Stimulated activated naive CD8-positive, alpha-beta T cell treated with anti-CD3 and anti-CD28 coated beads, Interleukin-15, amount 100 ng/mL, for 72 hours (primary cell): ENCODE results near the gene TM6SF1.
A peak's percentile ranks its signal among the peaks of the same experiment; 100 is the strongest.
"Not testable (repeated sequence)": the region's sequence is repeated elsewhere in the genome, so short reads cannot be mapped to it uniquely, and the experiment has no call there.

Experiments used
- ATAC-seq: fragments of 150-1000 bp; cut with Tn5 transposase; 2 replicates; pipeline ENCODE4 v1.10.0; 2021; ENCODE audit warnings: mild to moderate bottlenecking, moderate library complexity
- DNase-seq, 2 donors: peaks; one replicate each; pipeline ENCODE4 v3.0.0; 2021 to 2022
- H3K27ac Mint-ChIP-seq, 2 donors: one replicate each; pipeline ENCODE4 v1.8.0; 2022; ENCODE audit warnings: mild to moderate bottlenecking in 2 of 2, mixed read lengths in 2 of 2, moderate library complexity in 2 of 2
- H3K27me3 Mint-ChIP-seq: one replicate; pipeline ENCODE4 v1.8.0; 2022; ENCODE audit warnings: mixed read lengths
- H3K4me1 Mint-ChIP-seq: one replicate; pipeline ENCODE4 v1.8.0; 2022; ENCODE audit warnings: mild to moderate bottlenecking, mixed read lengths
- H3K4me3 Mint-ChIP-seq, 2 donors: one replicate each; pipeline ENCODE4 v1.8.0; 2022; ENCODE audit warnings: mild to moderate bottlenecking in 2 of 2, mixed read lengths in 2 of 2, moderate library complexity in 1 of 2
- H3K9me3 Mint-ChIP-seq, 2 donors: one replicate each; pipeline ENCODE4 v1.8.0; 2022; ENCODE audit warnings: mixed read lengths in 2 of 2

The TM6SF1 gene

DNA sequence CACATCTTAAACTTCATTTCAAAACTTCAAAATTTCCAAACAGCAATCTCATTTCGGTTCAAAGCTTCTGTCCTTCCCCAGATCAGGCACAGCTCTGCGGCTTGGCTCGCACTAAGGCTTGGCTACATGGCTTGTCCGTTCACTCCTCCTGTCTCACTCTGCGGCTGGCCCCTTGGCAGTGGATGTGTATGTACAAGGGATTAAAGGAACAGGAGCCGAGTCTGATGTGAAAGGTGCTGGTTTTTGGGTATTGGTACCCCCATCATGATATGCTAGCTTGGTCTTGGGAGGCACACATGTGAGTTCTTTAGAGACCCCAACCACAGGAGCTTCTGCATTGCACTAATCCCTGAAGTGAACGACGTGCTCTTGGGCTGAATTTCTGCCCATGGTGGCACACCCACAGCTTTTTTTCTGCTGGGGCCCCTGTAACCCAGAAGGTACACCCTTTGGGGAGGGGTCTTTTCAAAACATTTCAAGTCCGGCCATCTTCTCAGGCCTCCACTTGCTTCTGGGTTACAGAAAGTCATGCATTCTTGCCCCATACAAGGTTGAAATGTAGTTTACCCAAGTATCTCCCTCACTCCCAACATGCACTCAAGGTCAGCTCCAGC is 12.6 kb downstream of the TM6SF1 start:
- DNase-seq (no peak), ATAC-seq (no peak)
- Mint-ChIP-seq H3K27me3 (no peaks in the 10 kb centered on the region), H3K27ac (no peak overlapping the region), H3K9me3 (no peaks in the 10 kb centered on the region), H3K4me1 (no peaks in the 10 kb centered on the region), H3K4me3 (no peak overlapping the region)

DNA sequence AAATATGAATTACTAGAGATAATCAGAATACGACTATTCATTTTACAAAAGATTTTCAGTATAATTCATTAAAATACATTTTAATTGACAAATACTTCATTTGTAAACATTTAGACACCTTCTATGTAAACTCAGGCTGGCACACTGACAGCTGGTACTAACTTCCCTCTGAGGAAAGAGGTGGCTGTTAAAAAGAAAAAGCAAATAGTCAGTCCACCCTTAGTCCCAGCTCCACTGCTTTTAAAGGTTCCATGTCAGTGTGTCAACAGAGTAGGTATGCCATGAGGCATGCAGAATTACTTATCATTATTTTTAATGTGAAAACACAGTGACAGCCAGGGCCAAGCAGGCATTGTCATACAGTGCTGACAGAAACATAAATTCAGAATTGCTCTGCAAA is 16.1 kb downstream of the TM6SF1 start:
- no peak for DNase-seq
- H3K27me3 Mint-ChIP-seq, result no peaks in the 10 kb centered on the region
- peaks cover 5% of the 10 kb centered on the region for H3K4me1 Mint-ChIP-seq
- no peaks in the 10 kb centered on the region for H3K9me3 Mint-ChIP-seq
- H3K27ac Mint-ChIP-seq, result no peak overlapping the region
- no peak overlapping the region for H3K4me3 Mint-ChIP-seq
- no peak for ATAC-seq

DNA sequence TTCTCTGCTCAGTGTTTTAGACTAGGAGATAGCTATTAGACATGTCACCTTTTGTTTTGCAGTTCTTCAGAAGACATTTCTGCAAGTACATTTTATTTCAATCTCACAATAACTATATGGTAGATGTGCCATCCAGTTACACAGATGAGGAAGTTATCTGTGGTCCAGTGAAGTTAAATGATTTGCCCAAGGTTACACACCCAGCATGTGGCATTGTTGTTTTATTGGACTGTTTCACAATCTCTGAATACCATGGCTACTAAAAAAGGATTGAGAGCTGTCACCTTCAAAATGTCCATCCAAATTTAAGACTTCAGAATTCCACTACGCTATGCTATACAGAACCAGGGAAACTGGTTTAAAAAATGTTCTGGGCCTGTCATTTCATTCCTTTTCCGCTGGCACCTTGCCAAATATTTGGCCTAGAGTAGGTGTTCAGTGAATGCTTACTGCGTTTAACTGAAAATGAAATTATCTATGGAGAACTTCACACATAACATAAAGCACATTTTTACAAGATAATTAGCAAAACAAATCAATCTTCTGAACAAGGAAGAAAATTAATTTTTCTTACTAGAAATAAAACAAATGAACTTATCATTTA is 20.2 kb downstream of the TM6SF1 start:
- ATAC-seq, result no peak
- no peaks in the 10 kb centered on the region for H3K9me3 Mint-ChIP-seq
- no peaks in the 10 kb centered on the region for H3K27me3 Mint-ChIP-seq
- no peak overlapping the region for H3K4me3 Mint-ChIP-seq
- H3K4me1 Mint-ChIP-seq, result peaks cover 5% of the 10 kb centered on the region
- no peak overlapping the region for H3K27ac Mint-ChIP-seq
- no peak for DNase-seq

DNA sequence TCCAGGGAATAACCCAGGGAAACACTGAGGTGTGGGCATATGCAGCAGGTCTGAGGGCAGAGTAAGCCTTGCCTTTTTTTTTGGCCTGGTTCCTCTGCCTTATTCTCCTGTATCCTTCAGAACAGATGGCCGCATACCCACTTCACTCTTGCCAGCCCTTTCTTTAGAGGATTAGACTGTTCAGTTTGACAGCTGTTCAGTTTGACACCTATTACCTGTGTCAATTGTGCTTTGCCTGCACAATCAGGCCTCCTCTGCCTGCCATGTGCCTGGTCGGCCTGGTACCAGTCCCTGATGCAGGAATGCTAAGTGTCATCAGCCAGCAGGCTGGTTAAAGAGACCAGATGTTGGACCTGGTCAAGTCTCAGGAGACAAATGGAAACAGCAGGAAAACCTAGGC is 22.3 kb downstream of the TM6SF1 start:
- no peak overlapping the region for H3K4me3 Mint-ChIP-seq

DNA sequence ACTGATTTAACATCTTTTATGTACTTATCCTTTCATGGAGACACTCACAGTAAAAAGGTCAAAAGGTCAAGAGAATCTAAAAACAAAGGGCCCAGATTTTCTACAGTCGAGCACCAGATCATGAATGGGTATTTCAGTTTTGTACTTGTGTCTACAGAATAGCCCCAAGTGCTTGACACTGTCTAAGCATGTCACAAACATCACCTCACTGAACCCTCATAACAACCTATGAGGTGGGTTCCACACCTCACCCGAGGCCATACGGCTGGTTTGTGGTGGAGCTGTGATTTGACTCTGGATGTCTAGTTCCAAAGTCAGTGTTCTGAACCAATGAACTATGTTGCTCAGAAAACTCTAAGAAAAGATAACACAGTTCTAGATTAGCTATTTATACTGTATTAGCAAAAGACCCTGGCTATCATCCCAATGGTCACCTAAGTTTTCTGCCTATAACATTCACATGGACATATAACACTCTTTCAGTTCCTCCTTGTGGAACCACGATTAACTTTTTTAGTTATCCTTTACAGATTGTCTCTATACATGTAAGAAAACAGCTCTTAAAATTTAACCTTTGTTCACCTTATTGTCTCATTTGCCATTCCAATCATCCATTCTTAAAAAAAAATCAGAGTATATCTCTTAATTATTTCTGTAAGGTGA is 25.5 kb downstream of the TM6SF1 start:
- DNase-seq (no peak), ATAC-seq (no peak)
- H3K4me1 Mint-ChIP-seq, result no peaks in the 10 kb centered on the region
- H3K27ac Mint-ChIP-seq, result no peak overlapping the region
- H3K27me3 Mint-ChIP-seq, result no peaks in the 10 kb centered on the region
- H3K4me3 Mint-ChIP-seq, result no peak overlapping the region
- no peaks in the 10 kb centered on the region for H3K9me3 Mint-ChIP-seq

More for the DNA sequence above, 22.3 kb downstream of the TM6SF1 start:
- no peak overlapping the region for H3K27ac Mint-ChIP-seq
- peaks cover 5% of the 10 kb centered on the region for H3K4me1 Mint-ChIP-seq
- H3K9me3 Mint-ChIP-seq, result no peaks in the 10 kb centered on the region
- ATAC-seq, result no peak
- no peak for DNase-seq
- no peaks in the 10 kb centered on the region for H3K27me3 Mint-ChIP-seq

DNA sequence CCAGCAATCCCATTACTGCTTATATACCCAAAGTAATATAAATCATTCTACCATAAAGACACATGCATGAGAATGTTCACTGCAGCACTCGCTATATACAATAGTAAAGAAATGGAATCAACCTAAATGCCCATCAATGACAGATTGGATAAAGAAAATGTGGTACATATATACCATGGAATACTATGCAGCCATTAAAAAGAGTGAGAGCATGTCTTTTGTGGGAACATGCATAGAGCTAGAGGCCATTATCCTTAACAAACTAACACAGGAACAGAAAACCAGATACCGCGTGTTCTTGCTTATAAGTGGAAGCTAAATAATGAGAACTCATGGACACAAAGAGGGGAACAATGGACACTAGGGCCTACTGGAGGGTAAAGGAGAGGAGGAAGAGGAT is 34.7 kb downstream of the TM6SF1 start:
- peaks cover 11% of the 10 kb centered on the region for H3K27me3 Mint-ChIP-seq
- H3K9me3 Mint-ChIP-seq, DNase-seq, H3K4me3 Mint-ChIP-seq, ATAC-seq, H3K4me1 Mint-ChIP-seq, H3K27ac Mint-ChIP-seq: not testable (repeated sequence)

GRCh38 chr15:83144771-83145170 is 37.3 kb downstream of the TM6SF1 start:
- Mint-ChIP-seq H3K4me1 (no peaks in the 10 kb centered on the region), H3K9me3 (peaks cover 0 to 6% of the 10 kb centered on the region in 2 donors), H3K27ac (no peak overlapping the region), H3K4me3 (no peak overlapping the region), H3K27me3 (peaks cover 12% of the 10 kb centered on the region)
- DNase-seq, result no peak
- ATAC-seq, result no peak

DNA sequence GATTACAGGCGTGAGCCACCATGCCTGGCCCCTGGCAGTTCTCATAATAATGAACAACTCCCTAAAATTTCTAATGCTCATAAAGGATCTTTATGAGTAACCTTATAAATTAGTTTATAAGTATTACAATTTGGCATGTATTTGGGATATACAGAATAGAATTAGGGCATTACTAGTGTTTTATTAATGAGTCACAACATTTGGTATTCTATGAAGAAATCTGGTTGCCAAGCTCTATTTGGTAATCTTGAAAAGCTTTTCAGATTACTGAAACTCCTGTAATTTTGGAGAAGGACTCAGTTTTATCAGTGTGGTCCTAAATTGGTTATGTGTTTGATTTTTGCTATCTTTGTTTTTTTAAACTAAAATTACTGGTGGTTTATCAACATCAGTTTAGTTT is 45.8 kb downstream of the TM6SF1 start:
- Mint-ChIP-seq H3K4me3 (no peak overlapping the region), H3K4me1 (peaks cover 16% of the 10 kb centered on the region), H3K9me3 (no peaks in the 10 kb centered on the region), H3K27ac (no peak overlapping the region), H3K27me3 (peaks cover 9% of the 10 kb centered on the region)
- no peak for ATAC-seq
- DNase-seq, result no peak

- Mint-ChIP-seq H3K27ac (peak overlapping the region in 1 of 2 donors; percentile 3), H3K9me3 (no peaks in the 10 kb centered on the region), H3K4me1 (peaks cover 16% of the 10 kb centered on the region), H3K27me3 (peaks cover 9% of the 10 kb centered on the region), H3K4me3 (no peak overlapping the region)
- DNase-seq (no peak), ATAC-seq (no peak)
These were observed 48.5 kb downstream of the TM6SF1 start for GRCh38 chr15:83155942-83156341.

DNA sequence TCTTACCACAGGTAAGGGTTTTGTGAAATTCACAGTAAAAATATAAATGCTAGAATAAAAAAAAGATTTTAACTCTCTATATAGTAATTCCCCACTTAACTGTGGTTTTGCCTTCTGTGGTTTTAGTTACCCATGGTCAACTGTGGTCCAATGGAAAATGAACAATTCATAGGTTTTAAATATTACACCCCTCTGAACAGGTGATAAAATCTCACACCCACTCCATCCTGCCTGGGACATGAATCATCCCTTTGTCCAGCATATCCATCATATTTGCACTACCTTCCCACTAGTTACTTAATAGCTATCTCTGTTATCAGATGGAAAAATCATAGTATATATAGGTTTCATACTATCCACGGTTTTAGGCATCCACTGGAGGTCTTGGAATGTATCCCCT is 50.9 kb downstream of the TM6SF1 start:
- DNase-seq (no peak), ATAC-seq (peak; percentile 66)
- no peak overlapping the region for H3K4me3 Mint-ChIP-seq
- no peak overlapping the region for H3K27ac Mint-ChIP-seq
- H3K4me1 Mint-ChIP-seq, result peaks cover 24% of the 10 kb centered on the region
- H3K9me3 Mint-ChIP-seq, result no peaks in the 10 kb centered on the region
- peaks cover 16% of the 10 kb centered on the region for H3K27me3 Mint-ChIP-seq

GRCh38 chr15:83160741-83161140 is 53.3 kb downstream of the TM6SF1 start:
- H3K27ac Mint-ChIP-seq, result no peak overlapping the region
- DNase-seq, result no peak
- peaks cover 39% of the 10 kb centered on the region for H3K4me1 Mint-ChIP-seq
- peaks cover 16% of the 10 kb centered on the region for H3K27me3 Mint-ChIP-seq
- H3K4me3 Mint-ChIP-seq, result no peak overlapping the region
- ATAC-seq, result no peak
- H3K9me3 Mint-ChIP-seq, result no peaks in the 10 kb centered on the region

GRCh38 chr15:83163032-83163431 is 55.6 kb downstream of the TM6SF1 start:
- H3K9me3 Mint-ChIP-seq, result peaks cover 9 to 12% of the 10 kb centered on the region in 2 donors
- peaks cover 24% of the 10 kb centered on the region for H3K4me1 Mint-ChIP-seq
- peaks cover 19% of the 10 kb centered on the region for H3K27me3 Mint-ChIP-seq
- H3K27ac Mint-ChIP-seq, result peak overlapping the region in 1 of 2 donors; percentile 80
- H3K4me3 Mint-ChIP-seq, result peak overlapping the region in 1 of 2 donors; percentile 24
- ATAC-seq (no peak), DNase-seq (no peak)

DNA sequence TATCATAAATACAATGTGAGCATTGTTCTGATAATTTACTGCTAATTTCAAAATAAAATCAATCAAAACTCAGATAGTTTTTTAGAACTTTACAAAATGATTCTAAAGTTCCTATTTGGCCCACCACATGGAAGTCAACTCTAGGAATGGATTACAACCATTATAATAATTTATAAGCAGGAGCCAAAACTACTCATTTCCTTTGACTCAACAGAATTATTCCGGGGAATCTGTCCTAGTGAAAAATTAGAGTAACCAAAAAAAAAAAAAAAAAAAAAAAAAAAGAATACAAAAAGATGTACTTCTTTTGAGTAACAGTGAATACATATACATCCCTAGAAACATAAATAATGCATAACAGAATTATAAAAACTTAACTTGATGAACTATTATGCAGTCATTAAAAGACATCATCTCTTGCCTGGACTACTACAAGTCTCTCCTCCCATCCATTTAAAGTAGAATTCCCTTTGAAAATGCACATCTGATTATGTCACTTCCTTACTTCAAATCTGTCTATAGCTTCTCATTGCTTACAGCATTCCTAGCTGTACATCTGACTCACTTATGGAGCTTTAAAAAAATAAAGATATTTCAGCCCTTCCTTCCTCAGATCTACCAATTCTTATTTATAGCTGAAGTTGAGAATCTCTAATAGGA is 56.8 kb downstream of the TM6SF1 start:
- Mint-ChIP-seq H3K27me3 (peaks cover 27% of the 10 kb centered on the region), H3K9me3 (peaks cover 13 to 17% of the 10 kb centered on the region in 2 donors), H3K4me1 (peaks cover 24% of the 10 kb centered on the region), H3K27ac (peak overlapping the region; percentile 8 to 37), H3K4me3 (peak overlapping the region; percentile 14 to 72)
- DNase-seq (no peak), ATAC-seq (no peak)

- Mint-ChIP-seq H3K27me3 (peaks cover 27% of the 10 kb centered on the region), H3K4me3 (peak overlapping the region; percentile 31 to 72), H3K27ac (peak overlapping the region; percentile 8 to 37), H3K9me3 (peaks cover 16 to 22% of the 10 kb centered on the region in 2 donors), H3K4me1 (peaks cover 25% of the 10 kb centered on the region)
- DNase-seq, result peak; percentile 16 to 46
- peak; percentile 97 for ATAC-seq
These were observed 57.4 kb downstream of the TM6SF1 start for GRCh38 chr15:83164771-83165404.

- Mint-ChIP-seq H3K4me1 (peaks cover 31% of the 10 kb centered on the region), H3K4me3 (no peak overlapping the region), H3K27me3 (peaks cover 27% of the 10 kb centered on the region), H3K9me3 (peaks cover 21 to 28% of the 10 kb centered on the region in 2 donors), H3K27ac (no peak overlapping the region)
- ATAC-seq, result no peak
- no peak for DNase-seq
These were observed 58.8 kb downstream of the TM6SF1 start for GRCh38 chr15:83166218-83166617.
